HS-5 (cell line): ENCODE measurements around the gene XIST.
"Not testable (repeated sequence)": the region's sequence is repeated elsewhere in the genome, so short reads cannot be mapped to it uniquely, and the experiment has no call there.

Source experiments
- DNase-seq: peaks from one replicate; pipeline ENCODE4 v3.0.0-alpha.2; 2012; ENCODE audit warnings: low read depth

XIST gene

DNA sequence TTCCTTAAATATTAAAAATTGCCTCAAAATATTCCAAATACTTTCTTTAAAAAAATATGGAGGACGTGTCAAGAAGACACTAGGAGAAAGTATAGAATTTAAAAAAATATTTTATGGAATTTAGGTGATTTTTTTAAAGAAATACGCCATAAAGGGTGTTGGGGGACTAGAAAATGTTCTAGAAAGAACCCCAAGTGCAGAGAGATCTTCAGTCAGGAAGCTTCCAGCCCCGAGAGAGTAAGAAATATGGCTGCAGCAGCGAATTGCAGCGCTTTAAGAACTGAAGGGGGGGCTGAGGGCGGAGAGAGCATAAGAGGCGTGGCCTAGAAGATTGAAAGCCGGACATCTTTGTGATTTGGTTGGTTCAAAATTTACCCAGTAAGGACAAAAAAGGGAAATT is at the start of gene XIST:
XIST (minus strand) TSS at position 248 of the 400 bp plus-strand sequence.
- no peak for DNase-seq

GRCh38 chrX:73898315-73898714 is 45.8 kb upstream of the XIST start:
- DNase-seq: not testable (repeated sequence)

- not testable (repeated sequence) for DNase-seq
Measured at GRCh38 chrX:73892515-73893090, 40.1 kb upstream of the XIST start.

DNA sequence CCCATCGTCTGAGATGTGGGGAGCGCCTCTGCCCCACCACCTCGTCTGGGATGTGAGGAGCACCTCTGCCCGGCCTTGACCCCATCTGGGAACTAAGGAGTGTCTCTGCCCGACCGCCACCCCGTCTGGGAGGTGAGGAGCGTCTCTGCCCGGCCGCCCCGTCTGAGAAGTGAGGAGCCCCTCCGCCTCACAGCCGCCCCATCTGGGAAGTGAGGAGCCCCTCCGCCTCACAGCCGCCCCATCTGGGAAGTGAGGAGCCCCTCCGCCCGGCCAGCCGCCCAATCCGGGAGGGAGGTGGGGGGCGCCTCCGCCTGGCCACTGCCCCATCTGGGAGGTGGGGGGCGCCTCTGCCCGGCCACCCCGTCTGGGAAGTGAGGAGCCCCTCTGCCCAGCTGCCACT is 29.7 kb upstream of the XIST start:
- not testable (repeated sequence) for DNase-seq

DNA sequence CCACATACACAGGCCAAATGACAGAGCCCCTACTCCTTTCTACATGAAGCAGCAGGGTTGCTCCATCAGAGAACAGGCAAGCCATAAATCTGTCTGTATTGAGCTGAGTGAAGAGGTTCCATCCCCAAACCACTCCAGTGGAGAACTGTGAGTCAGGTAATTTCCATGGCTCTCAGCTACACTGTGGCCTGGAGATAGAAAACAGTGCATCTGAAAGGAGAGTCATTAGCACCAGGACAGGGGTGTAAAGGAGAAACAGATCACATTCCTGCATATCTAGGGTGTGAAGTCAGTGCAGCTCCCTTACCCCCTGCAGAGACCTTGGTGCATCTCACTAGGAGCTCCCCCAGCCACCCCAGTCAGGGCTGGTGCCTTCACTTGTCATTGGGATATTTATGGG is 25.2 kb upstream of the XIST start:
- no peak for DNase-seq

- DNase-seq: no peak
Measured at GRCh38 chrX:73876911-73877310, 24.4 kb upstream of the XIST start.

DNA sequence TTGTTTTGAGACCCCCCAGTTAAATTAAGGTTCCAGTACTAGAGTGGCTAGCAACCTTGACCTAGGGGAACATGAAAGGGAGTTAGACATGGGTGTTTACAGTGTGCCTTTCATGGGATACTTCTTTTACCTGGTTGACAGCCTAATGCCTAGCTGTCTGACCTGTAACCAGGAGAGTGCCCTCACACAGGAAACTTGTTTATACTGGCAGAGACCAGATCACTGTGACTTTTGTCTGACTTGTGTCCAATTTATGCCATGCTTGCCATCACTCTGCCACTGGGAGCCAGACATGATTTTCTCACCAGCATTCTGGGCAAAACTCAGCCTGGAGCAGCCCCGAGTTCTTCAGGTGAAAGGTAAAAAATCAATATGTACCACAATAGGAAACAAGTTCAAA is 16.4 kb upstream of the XIST start:
- no peak for DNase-seq

DNA sequence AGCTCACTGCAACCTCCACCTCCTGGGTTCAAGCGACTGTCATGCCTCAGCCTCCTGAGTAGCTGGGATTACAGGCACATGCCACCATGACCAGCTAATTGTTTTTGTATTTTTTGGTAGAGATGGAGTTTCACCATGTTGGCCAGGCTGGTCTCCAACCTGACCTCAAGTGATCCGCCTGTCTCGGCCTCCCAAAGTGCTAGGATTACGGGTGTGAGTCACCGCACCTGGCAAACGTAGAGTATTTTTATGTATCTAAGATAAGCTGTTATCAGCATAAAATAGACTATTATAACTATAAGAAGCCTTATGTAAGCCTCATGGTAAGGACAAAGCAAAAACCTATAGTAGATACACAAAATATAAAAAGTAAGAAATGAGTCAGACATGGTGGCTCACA is 14.6 kb upstream of the XIST start:
- no peak for DNase-seq

- no peak for DNase-seq
Measured at GRCh38 chrX:73863852-73864251, 11.3 kb upstream of the XIST start.

- DNase-seq: no peak
Measured at GRCh38 chrX:73863268-73863667, 10.8 kb upstream of the XIST start.

GRCh38 chrX:73859622-73860021 is 7.1 kb upstream of the XIST start:
- no peak for DNase-seq

GRCh38 chrX:73855546-73855945 is 3.0 kb upstream of the XIST start:
- peak; percentile 10 for DNase-seq

- no peak for DNase-seq
Measured at GRCh38 chrX:73852022-73852421, 492 bp downstream of the XIST start.

- DNase-seq: no peak
Measured at GRCh38 chrX:73851014-73852009, 1.2 kb downstream of the XIST start.

DNA sequence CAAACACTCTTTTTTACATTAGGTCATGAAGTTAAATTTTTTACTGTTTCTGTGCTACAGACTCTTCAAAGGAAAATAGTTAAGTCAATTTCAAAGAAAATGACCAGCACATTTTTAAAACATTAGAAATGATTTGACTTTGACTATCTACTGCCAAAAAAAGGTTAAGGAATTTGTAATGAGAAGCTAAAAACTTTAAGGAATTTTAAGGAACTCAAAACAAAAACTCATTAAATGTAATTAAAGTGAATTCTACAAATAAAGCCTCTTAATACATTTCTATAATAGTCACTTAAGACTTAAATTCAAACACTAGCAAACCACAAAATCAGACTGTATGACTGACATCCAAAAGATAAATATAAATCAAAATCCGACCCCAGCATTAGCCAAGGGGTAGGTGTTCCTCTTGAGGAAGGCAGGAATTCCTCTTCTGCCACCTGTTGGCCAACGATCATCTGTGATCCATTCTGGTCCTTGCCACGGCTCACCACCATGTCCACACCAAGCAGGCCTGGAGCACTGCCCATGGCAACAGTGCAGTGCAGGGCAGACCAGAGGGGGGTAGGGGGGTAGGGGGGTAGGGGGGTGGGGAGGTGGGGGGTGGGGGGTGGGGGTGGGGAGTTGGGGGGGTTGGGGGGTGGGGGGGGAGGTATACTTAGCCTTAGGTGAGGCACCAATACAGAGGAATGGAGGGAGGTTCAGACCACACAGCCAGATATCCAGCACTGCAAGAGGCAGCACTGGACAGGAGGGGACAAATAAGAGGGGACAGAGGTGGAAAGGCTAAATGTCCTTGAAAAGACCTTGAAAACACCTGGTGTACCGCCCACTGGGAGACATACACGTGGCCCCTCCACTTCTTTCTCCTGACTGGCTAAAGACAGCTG is 2.1 kb downstream of the XIST start:
- DNase-seq: no peak

DNA sequence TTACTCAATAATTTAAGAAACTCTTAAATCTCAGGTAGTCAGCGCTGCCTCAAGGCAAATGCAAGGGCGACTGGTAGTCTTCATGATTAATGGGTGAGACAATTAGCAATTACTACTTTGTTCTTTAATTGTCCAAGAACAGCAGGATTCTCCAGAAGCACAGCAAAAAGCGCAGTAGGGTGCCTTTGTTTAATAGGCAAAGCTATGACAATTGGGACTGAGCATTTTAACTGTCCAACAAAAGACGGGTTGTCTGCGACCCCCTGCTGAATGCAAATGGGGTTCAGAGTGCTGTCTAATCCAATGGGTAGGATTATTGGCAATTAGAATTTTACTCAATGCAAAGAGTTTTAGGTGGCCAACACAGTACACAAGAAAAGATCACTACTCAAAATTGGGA is 3.4 kb downstream of the XIST start:
- DNase-seq: no peak

DNA sequence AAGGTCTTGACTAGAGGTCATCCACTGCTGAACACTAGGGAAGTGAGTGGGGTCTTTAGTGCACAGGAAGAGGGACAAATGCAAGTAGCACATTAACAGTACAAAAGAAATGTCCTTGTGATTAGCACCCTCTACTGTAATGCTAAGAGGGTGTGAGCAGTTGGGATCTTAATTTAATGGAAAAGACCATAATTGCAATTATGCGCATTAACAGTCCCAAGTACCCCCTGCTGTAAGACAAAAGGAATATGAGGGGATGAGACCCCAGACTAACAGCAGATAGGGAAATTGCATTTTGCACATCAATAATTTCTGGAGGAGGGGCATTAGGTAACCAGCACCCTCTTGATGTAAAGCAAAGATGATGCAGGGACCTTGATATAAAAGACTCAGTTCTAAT is 4.5 kb downstream of the XIST start:
- no peak for DNase-seq

DNA sequence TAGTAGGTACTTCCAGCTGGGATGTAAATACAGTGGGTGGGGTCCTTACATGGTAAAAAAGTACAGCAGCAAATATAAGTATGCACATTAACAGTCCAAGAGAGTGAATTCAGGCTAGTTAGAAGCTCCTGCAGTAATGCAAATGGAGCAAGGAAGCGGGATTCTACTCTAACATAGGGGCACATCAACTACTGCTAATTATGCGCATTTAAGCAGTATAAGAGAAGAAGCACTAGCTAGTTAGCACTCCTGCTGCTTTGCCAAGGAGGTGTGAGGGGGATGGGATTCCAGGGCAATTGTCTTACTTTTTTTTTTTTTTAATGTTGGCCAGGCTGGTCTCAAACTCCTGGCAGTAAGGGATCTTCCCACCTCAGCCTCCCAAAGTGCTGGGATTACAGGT is 5.4 kb downstream of the XIST start:
- DNase-seq: no peak

GRCh38 chrX:73842541-73843234 is 9.8 kb downstream of the XIST start:
- no peak for DNase-seq

- no peak for DNase-seq
Measured at GRCh38 chrX:73841337-73841736, 11.2 kb downstream of the XIST start.

DNA sequence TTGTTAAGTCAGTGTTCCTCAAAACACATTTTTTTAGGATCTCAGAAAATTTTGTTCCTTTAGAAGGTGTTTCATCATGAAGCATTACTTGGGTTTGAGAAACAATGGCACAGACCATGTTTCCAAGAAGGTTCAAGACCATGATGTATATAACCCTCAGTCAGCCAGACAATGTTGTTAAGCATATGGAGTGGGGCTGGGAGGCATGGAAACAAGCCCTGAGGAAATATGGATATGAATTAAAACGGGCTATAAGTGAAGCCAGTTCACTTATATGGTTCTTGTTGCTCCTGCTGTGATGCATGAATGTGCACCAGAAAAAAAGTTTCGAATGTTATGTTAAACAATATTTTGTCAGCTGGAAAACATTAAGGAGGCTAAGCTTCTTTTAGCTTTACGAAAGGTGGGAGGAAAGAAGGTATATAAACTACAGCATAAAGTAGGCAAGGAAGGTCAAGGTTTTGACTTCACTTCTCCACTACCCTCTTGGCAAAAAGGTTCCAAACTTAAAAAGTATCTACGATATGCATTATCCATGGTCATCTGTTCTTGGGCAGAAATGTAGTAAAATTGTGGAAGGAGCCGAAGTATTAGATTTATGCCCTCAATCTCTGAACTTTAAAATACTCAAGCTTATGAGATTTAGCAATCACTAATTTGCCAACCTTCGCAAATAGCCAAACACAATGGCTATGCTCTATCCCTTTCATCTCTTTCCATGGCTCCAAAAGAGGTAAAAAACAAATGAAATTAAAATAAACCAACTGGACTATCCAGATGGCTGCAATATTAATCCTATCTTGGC is 12.2 kb downstream of the XIST start:
- DNase-seq: no peak
